HPDE6-E6E7 (cell line): ENCODE results near the gene SLC9A3.

Experiments
- DNase-seq: peaks from one replicate; pipeline ENCODE4 v3.0.0; 2011; ENCODE audit warnings: missing footprints; ENCODE audit errors: extremely low spot score

SLC9A3 gene

GRCh38 chr5:460273-460625 lies 64.0 kb downstream of the SLC9A3 start:
- no peak for DNase-seq

GRCh38 chr5:459562-460272 lies 64.5 kb downstream of the SLC9A3 start:
- DNase-seq = no peak

GRCh38 chr5:458547-459353 lies 65.5 kb downstream of the SLC9A3 start:
- DNase-seq = peak; percentile 97

GRCh38 chr5:457195-457961 lies 66.9 kb downstream of the SLC9A3 start:
- DNase-seq = no peak

GRCh38 chr5:456351-457194 lies 67.7 kb downstream of the SLC9A3 start:
- DNase-seq = no peak

GRCh38 chr5:455806-456205 lies 68.4 kb downstream of the SLC9A3 start:
- no peak for DNase-seq

GRCh38 chr5:454936-455335 lies 69.3 kb downstream of the SLC9A3 start:
- no peak for DNase-seq

- no peak for DNase-seq
Observed at GRCh38 chr5:453725-454481, 70.3 kb downstream of the SLC9A3 start.

GRCh38 chr5:452978-453710 lies 71.1 kb downstream of the SLC9A3 start:
- no peak for DNase-seq

GRCh38 chr5:451587-452458 lies 72.4 kb downstream of the SLC9A3 start:
- DNase-seq = no peak

- no peak for DNase-seq
Observed at GRCh38 chr5:449151-449550, 75.1 kb downstream of the SLC9A3 start.

GRCh38 chr5:448766-449090 lies 75.5 kb downstream of the SLC9A3 start:
- no peak for DNase-seq

GRCh38 chr5:448061-448765 lies 76.0 kb downstream of the SLC9A3 start:
- no peak for DNase-seq

- DNase-seq = no peak
Observed at GRCh38 chr5:447501-447900, 76.7 kb downstream of the SLC9A3 start.

- no peak for DNase-seq
Observed at GRCh38 chr5:446883-447263, 77.4 kb downstream of the SLC9A3 start.

- DNase-seq = no peak
Observed at GRCh38 chr5:446066-446882, 78.0 kb downstream of the SLC9A3 start.

GRCh38 chr5:445591-445990 lies 78.7 kb downstream of the SLC9A3 start:
- no peak for DNase-seq

- no peak for DNase-seq
Observed at GRCh38 chr5:444226-444625, 80.0 kb downstream of the SLC9A3 start.
